B cell (primary cell): ENCODE measurements around the gene PDGFC. TPM values are rescaled to one million over a fixed set of nuclear protein-coding genes. Genes with fewer than 3 reads are reported as not detected.

ENCODE experiments used
- ATAC-seq: fragments of 200-7000 bp; cut with Tn5 transposase; one replicate; pipeline ENCODE4 v1.10.0; 2021; ENCODE audit warnings: low read depth, mild to moderate bottlenecking, moderate number of reproducible peaks, moderate library complexity
- CTCF ChIA-PET: fragments of 350-600 bp; sonication (Branson Sonifier 250); formaldehyde crosslinking; loops from one replicate; lab custom pipeline; 2021; ENCODE audit warnings: antibody characterized with exemption, inconsistent platforms; lab: Charles Lee
- POLR2A ChIA-PET: fragments of 350-600 bp; sonication (Branson Sonifier 250); formaldehyde crosslinking; loops from one replicate; lab custom pipeline; 2021; ENCODE audit warnings: antibody characterized with exemption; lab: Charles Lee
- DNase-seq: peaks from one replicate; pipeline ENCODE4 v3.0.0; 2013
- H2AFZ ChIP-seq: 2 replicates; pipeline ENCODE4 v1.6.1; 2012; ENCODE audit warnings: mild to moderate bottlenecking, low read depth, low read length; ENCODE audit not compliant: insufficient read depth, poor library complexity, severe bottlenecking
- H3K27ac ChIP-seq, 2 donors: 1 replicate in 1 of 2; 2 replicates in 1 of 2; pipeline ENCODE4 v1.5.1; 2012 to 2013; ENCODE audit warnings: low read length in 2 of 2, mild to moderate bottlenecking in 2 of 2, moderate library complexity in 1 of 2
- H3K27me3 ChIP-seq, 4 experiments: fragments of 200-600 bp in 1 of 4; sonication (generic) in 1 of 4; replicated peaks in 1 of 4; 1 replicate in 2 of 4; 2 replicates in 2 of 4; pipeline versions ENCODE4 v1.6.1 to v1.7.0; 2013 to 2016; ENCODE audit warnings: low read length in 3 of 4, mild to moderate bottlenecking in 2 of 4, mixed read lengths in 1 of 4, moderate library complexity in 1 of 4; ENCODE audit not compliant: insufficient read depth in 4 of 4, control insufficient read depth in 3 of 4; ENCODE audit errors: control extremely low read depth in 1 of 4
- H3K36me3 ChIP-seq, 2 experiments: replicated peaks in 1 of 2; 1 replicate in 1 of 2; 2 replicates in 1 of 2; pipeline versions ENCODE4 v1.6.1 to v1.7.1; 2013; ENCODE audit warnings: low read length in 1 of 2; ENCODE audit not compliant: insufficient read depth in 2 of 2, control insufficient read depth in 1 of 2; ENCODE audit errors: control extremely low read depth in 1 of 2, extremely low read depth in 1 of 2
- H3K4me1 ChIP-seq, 2 donors: fragments of 200-600 bp in 1 of 2; sonication (generic) in 1 of 2; 1 replicate in 1 of 2; 2 replicates in 1 of 2; pipeline versions ENCODE4 v1.5.1 to v1.6.1; 2013 to 2017; ENCODE audit warnings: low read length in 2 of 2; ENCODE audit not compliant: control insufficient read depth in 2 of 2, insufficient read depth in 2 of 2
- H3K4me2 ChIP-seq: replicated peaks from 2 replicates; pipeline ENCODE3; 2012; ENCODE audit warnings: mild to moderate bottlenecking, low read depth, low read length; ENCODE audit not compliant: poor library complexity, severe bottlenecking
- H3K4me3 ChIP-seq, 5 experiments: fragments of 200-600 bp in 1 of 5; sonication (generic) in 1 of 5; 1 replicate in 3 of 5; 2 replicates in 2 of 5; pipeline versions ENCODE4 v1.5.1 to v1.7.0; 2011 to 2016; ENCODE audit warnings: low read length in 4 of 5, mild to moderate bottlenecking in 4 of 5, low read depth in 2 of 5, control low read depth in 1 of 5, moderate library complexity in 1 of 5; ENCODE audit not compliant: insufficient read depth in 1 of 5; ENCODE audit errors: control extremely low read depth in 1 of 5, extremely low read depth in 1 of 5
- H3K79me2 ChIP-seq: fragments of 200-600 bp; sonication (generic); one replicate; pipeline ENCODE4 v1.6.0; 2016; ENCODE audit warnings: low read length; ENCODE audit not compliant: control insufficient read depth, insufficient read depth
- H3K9ac ChIP-seq: fragments of 200-600 bp; sonication (generic); 2 replicates; pipeline ENCODE4 v1.6.1; 2017; ENCODE audit warnings: mild to moderate bottlenecking, low read length, moderate library complexity
- H3K9me3 ChIP-seq, 3 donors: one replicate each; pipeline versions ENCODE4 v1.6.1 to v1.7.1; 2013; ENCODE audit warnings: low read length in 2 of 3; ENCODE audit not compliant: control insufficient read depth in 2 of 3, insufficient read depth in 1 of 3; ENCODE audit errors: control extremely low read depth in 1 of 3
- H4K20me1 ChIP-seq: 2 replicates; pipeline ENCODE4 v1.6.0; 2012; ENCODE audit warnings: mild to moderate bottlenecking, low read length; ENCODE audit not compliant: insufficient read depth, control insufficient read depth, poor library complexity, severe bottlenecking
- H3K27ac Mint-ChIP-seq: one replicate; pipeline ENCODE4 v1.8.0; 2021; ENCODE audit warnings: mixed read lengths
- H3K27me3 Mint-ChIP-seq: one replicate; pipeline ENCODE4 v1.8.0; 2021; ENCODE audit warnings: mixed read lengths
- H3K4me1 Mint-ChIP-seq: one replicate; pipeline ENCODE4 v1.8.0; 2021; ENCODE audit warnings: mixed read lengths
- H3K4me3 Mint-ChIP-seq: one replicate; pipeline ENCODE4 v1.8.0; 2021; ENCODE audit warnings: mixed read lengths
- H3K9me3 Mint-ChIP-seq: one replicate; pipeline ENCODE4 v1.8.0; 2022; ENCODE audit warnings: mixed read lengths; ENCODE audit not compliant: insufficient read depth
- EZH2 ChIP-seq: IDR thresholded peaks from 2 replicates; pipeline ENCODE4 v1.6.1; 2012; ENCODE audit warnings: borderline replicate concordance, low read depth, mild to moderate bottlenecking, moderate library complexity, low read length; ENCODE audit not compliant: insufficient read depth, poor library complexity, severe bottlenecking
- WGBS: methylation state at CpG from one replicate; pipeline ENCODE4 v1.1.5; 2013; ENCODE audit warnings: missing lambda C conversion rate; ENCODE audit not compliant: insufficient coverage; 5-methylcytosine and 5-hydroxymethylcytosine counted together
- intact Hi-C: fragments of 100-400 bp; cut with micrococcal nuclease; formaldehyde crosslinking; loops from one replicate; pipeline ENCODE4 v1.10.0; 2022
- polyA plus RNA-seq: library from polyadenylated mRNA; depleted of rRNA; stranded (reverse); fragments of >200 nt; gene quantifications from 2 replicates; pipeline ENCODE4 v1.2.3, GENCODE V29; 2012
- total RNA-seq, 2 donors: library from RNA; stranded (reverse); fragments of 120-200 nt in 1 of 2; gene quantifications; 1 replicate in 1 of 2; 2 replicates in 1 of 2; pipeline versions ENCODE4 v1.2.3 to v1.2.4, GENCODE V29; 2013 to 2022
- TF ChIP-seq, protein P1 (sequence below): fragments of 200-600 bp; IDR thresholded peaks from one replicate; pipeline ENCODE4 v1.8.0; 2022; ENCODE audit warnings: antibody characterized with exemption, mild to moderate bottlenecking

PDGFC gene
- total and polyA plus RNA-seq, 2 donors (not counting 1 experiment from before 2014, with no cell fraction given): 0.10 TPM; not detected in 1

DNA sequence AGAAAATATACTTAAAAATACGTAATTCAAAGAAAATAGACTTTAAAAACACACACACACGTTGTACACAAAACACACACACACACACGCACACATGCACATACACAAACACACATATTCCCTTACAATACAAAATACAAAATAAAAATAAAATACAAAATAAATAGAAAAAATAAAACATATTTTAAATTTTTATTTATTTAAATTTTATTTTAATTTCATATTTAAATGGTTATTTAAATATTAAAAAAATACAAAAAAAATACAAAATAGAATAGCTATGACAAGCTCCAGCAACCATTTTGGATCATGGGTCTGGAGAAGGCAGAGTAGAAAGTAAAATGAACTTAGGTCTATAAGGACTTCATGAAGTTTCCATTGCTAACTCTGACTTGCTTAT, 34.2 kb upstream of the PDGFC start:
- ChIA-PET CTCF (no interaction called here), POLR2A (no interaction called here)
- no peaks in the 10 kb centered on the region for H3K36me3 ChIP-seq
- Mint-ChIP-seq H3K27ac (no peak overlapping the region), H3K9me3 (no peaks in the 10 kb centered on the region), H3K4me1 (no peaks in the 10 kb centered on the region), H3K27me3 (no peaks in the 10 kb centered on the region), H3K4me3 (no peak overlapping the region)
- H3K4me1 ChIP-seq: no peaks in the 10 kb centered on the region
- no CpG with 5 or more reads among the region's 3 CpGs for WGBS
- ATAC-seq (no peak), DNase-seq (no peak)
- no peak overlapping the region for H3K4me3 ChIP-seq
- H3K27me3 ChIP-seq: no peaks in the 10 kb centered on the region
- TF ChIP-seq, protein P1, sequence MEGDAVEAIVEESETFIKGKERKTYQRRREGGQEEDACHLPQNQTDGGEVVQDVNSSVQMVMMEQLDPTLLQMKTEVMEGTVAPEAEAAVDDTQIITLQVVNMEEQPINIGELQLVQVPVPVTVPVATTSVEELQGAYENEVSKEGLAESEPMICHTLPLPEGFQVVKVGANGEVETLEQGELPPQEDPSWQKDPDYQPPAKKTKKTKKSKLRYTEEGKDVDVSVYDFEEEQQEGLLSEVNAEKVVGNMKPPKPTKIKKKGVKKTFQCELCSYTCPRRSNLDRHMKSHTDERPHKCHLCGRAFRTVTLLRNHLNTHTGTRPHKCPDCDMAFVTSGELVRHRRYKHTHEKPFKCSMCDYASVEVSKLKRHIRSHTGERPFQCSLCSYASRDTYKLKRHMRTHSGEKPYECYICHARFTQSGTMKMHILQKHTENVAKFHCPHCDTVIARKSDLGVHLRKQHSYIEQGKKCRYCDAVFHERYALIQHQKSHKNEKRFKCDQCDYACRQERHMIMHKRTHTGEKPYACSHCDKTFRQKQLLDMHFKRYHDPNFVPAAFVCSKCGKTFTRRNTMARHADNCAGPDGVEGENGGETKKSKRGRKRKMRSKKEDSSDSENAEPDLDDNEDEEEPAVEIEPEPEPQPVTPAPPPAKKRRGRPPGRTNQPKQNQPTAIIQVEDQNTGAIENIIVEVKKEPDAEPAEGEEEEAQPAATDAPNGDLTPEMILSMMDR: no peak
- TF ChIP-seq EZH2: no peak
- no peak overlapping the region for H2AFZ ChIP-seq
- H3K9ac ChIP-seq: no peak overlapping the region
- intact Hi-C loops: no loop called here
- no peak overlapping the region for H3K4me2 ChIP-seq
- no peaks in the 10 kb centered on the region for H3K9me3 ChIP-seq
- no peak overlapping the region for H3K27ac ChIP-seq
- H4K20me1 ChIP-seq: no peaks in the 10 kb centered on the region
- no peaks in the 10 kb centered on the region for H3K79me2 ChIP-seq

DNA sequence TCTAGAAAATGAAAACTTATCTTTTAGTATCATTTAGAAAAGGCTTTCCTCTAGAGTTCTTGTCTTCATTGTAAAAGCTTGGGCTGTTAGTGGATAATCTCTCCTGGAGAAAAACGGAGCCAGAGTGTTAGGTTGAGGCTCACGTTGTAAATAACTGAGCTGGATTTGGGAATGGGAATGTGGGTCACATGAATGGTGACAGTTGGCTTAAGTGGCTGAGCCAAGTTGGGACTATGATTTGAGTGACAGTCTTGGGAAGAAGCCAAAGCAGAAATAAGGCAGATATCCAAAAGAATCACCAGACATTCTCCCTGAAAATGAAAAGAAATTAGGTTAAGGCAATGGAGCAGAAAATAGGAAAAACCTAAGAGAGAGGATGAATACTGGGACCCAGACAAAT, 33.6 kb upstream of the PDGFC start:
- H3K4me3 ChIP-seq: no peak overlapping the region
- no peak for TF ChIP-seq EZH2
- TF ChIP-seq, protein P1: no peak
- intact Hi-C loops: no loop called here
- H3K79me2 ChIP-seq: no peaks in the 10 kb centered on the region
- no peaks in the 10 kb centered on the region for H3K4me1 ChIP-seq
- ChIA-PET CTCF (no interaction called here), POLR2A (no interaction called here)
- ATAC-seq (no peak), DNase-seq (no peak)
- no peak overlapping the region for H2AFZ ChIP-seq
- Mint-ChIP-seq H3K27ac (no peak overlapping the region), H3K4me3 (no peak overlapping the region), H3K4me1 (no peaks in the 10 kb centered on the region), H3K27me3 (no peaks in the 10 kb centered on the region), H3K9me3 (no peaks in the 10 kb centered on the region)
- no peaks in the 10 kb centered on the region for H4K20me1 ChIP-seq
- no peak overlapping the region for H3K9ac ChIP-seq
- no peaks in the 10 kb centered on the region for H3K36me3 ChIP-seq
- H3K27ac ChIP-seq: no peak overlapping the region
- H3K4me2 ChIP-seq: no peak overlapping the region
- no peaks in the 10 kb centered on the region for H3K27me3 ChIP-seq
- H3K9me3 ChIP-seq: no peaks in the 10 kb centered on the region
- 86% methylated on average over 2 of the region's 2 CpGs for WGBS
